Neural progenitor cell (in vitro differentiated cells): ENCODE results near the gene DBH. TPM values are rescaled to one million over a fixed set of nuclear protein-coding genes. Genes with fewer than 3 reads are reported as not detected.

Experiments
- DNase-seq: peaks from one replicate; pipeline ENCODE4 v3.0.0-alpha.2; 2016; ENCODE audit warnings: low spot score
- H2AFZ ChIP-seq: fragments of 200-600 bp; sonication (generic); replicated peaks from 2 replicates; pipeline ENCODE4 v1.6.1; 2016; ENCODE audit warnings: antibody characterized with exemption
- H3F3A ChIP-seq: fragments of 200-600 bp; sonication (generic); 2 replicates; pipeline ENCODE4 v1.6.1; 2016; ENCODE audit warnings: antibody characterized with exemption, low read depth
- H3K27ac ChIP-seq: fragments of 200-600 bp; sonication (generic); 2 replicates; pipeline ENCODE4 v1.5.1; 2016; ENCODE audit warnings: mild to moderate bottlenecking
- H3K27me3 ChIP-seq: fragments of 200-600 bp; sonication (generic); 2 replicates; pipeline ENCODE4 v1.6.1; 2016; ENCODE audit warnings: mild to moderate bottlenecking, moderate library complexity
- H3K36me3 ChIP-seq: fragments of 200-600 bp; sonication (generic); 2 replicates; pipeline ENCODE4 v1.5.1; 2016
- H3K4me1 ChIP-seq: fragments of 200-600 bp; sonication (generic); 2 replicates; pipeline ENCODE4 v1.6.1; 2016; ENCODE audit warnings: mixed run types
- H3K4me2 ChIP-seq: fragments of 200-600 bp; sonication (generic); 2 replicates; pipeline ENCODE4 v1.6.1; 2016
- H3K4me3 ChIP-seq: fragments of 200-600 bp; sonication (generic); 2 replicates; pipeline ENCODE4 v1.5.1; 2016
- H3K79me2 ChIP-seq: fragments of 200-600 bp; sonication (generic); 2 replicates; pipeline ENCODE4 v1.6.1; 2016; ENCODE audit warnings: low read depth
- H3K9ac ChIP-seq: fragments of 200-600 bp; sonication (generic); 2 replicates; pipeline ENCODE4 v1.6.1; 2016
- H3K9me3 ChIP-seq: fragments of 200-600 bp; sonication (generic); 2 replicates; pipeline ENCODE4 v1.5.1; 2016; ENCODE audit warnings: low read depth
- H4K20me1 ChIP-seq: fragments of 200-600 bp; sonication (generic); 2 replicates; pipeline ENCODE4 v1.6.1; 2016; ENCODE audit warnings: low read depth
- H3K27ac Mint-ChIP-seq: 3 replicates; pipeline ENCODE4 v1.8.0; 2021; ENCODE audit warnings: mixed read lengths
- H3K27me3 Mint-ChIP-seq: 2 replicates; pipeline ENCODE4 v1.8.0; 2022; ENCODE audit warnings: low read depth, mild to moderate bottlenecking, inconsistent platforms, moderate library complexity, mixed read lengths; ENCODE audit not compliant: insufficient read depth
- H3K36me3 Mint-ChIP-seq: 3 replicates; pipeline ENCODE4 v1.8.0; 2021; ENCODE audit warnings: mixed read lengths
- H3K4me1 Mint-ChIP-seq: 3 replicates; pipeline ENCODE4 v1.8.0; 2021; ENCODE audit warnings: mixed read lengths
- H3K4me3 Mint-ChIP-seq: 3 replicates; pipeline ENCODE4 v1.8.0; 2021; ENCODE audit warnings: mild to moderate bottlenecking, moderate library complexity, mixed read lengths
- H3K9me3 Mint-ChIP-seq: 3 replicates; pipeline ENCODE4 v1.8.0; 2020; ENCODE audit warnings: mixed read lengths
- CTCF ChIP-seq: fragments of 200-600 bp; sonication (generic); IDR thresholded peaks from 2 replicates; pipeline ENCODE4 v1.5.1; 2017; ENCODE audit warnings: antibody characterized with exemption, mild to moderate bottlenecking
- EZH2 ChIP-seq: fragments of 200-600 bp; sonication (generic); IDR thresholded peaks from 2 replicates; pipeline ENCODE4 v1.6.1; 2017; ENCODE audit warnings: antibody characterized with exemption, mild to moderate bottlenecking, moderate library complexity
- EZH2phosphoT487 ChIP-seq: fragments of 200-600 bp; sonication (generic); IDR thresholded peaks from 2 replicates; pipeline ENCODE4 v1.6.1; 2017; ENCODE audit warnings: antibody characterized with exemption
- total RNA-seq: library from RNA; depleted of rRNA; stranded (reverse); fragments of >200 nt; gene quantifications from 2 replicates; pipeline ENCODE4 v1.2.3, GENCODE V29; 2015; ENCODE audit warnings: low replicate concordance

Gene DBH
- total RNA-seq, 1 donor from 2014 or later: not detected

GRCh38 chr9:133665535-133665934, 29.4 kb downstream of the DBH start:
- Histone ChIP-seq H3K4me3 (no peak overlapping the region), H3K4me2 (no peak overlapping the region), H3K9ac (no peak overlapping the region), H3F3A (no peaks in the 10 kb centered on the region), H4K20me1 (no peaks in the 10 kb centered on the region), H3K9me3 (no peaks in the 10 kb centered on the region), H3K4me1 (no peaks in the 10 kb centered on the region), H3K27me3 (peaks cover 5% of the 10 kb centered on the region), H3K27ac (no peak overlapping the region), H3K36me3 (no peaks in the 10 kb centered on the region), H2AFZ (no peak overlapping the region), H3K79me2 (no peaks in the 10 kb centered on the region)
- no peaks in the 10 kb centered on the region for H3K9me3 Mint-ChIP-seq
- no peak for TF ChIP-seq CTCF
- TF ChIP-seq EZH2: no peak
- TF ChIP-seq EZH2phosphoT487: no peak
- peaks cover 10% of the 10 kb centered on the region for H3K27me3 Mint-ChIP-seq
- H3K4me3 Mint-ChIP-seq: no peak overlapping the region
- DNase-seq: no peak
- H3K4me1 Mint-ChIP-seq: peaks cover 4% of the 10 kb centered on the region
- H3K36me3 Mint-ChIP-seq: no peaks in the 10 kb centered on the region
- no peak overlapping the region for H3K27ac Mint-ChIP-seq

- H3K4me3 Mint-ChIP-seq: no peak overlapping the region
- H2AFZ ChIP-seq: no peak overlapping the region
- H3K27ac Mint-ChIP-seq: no peak overlapping the region
- H3K79me2 ChIP-seq: no peaks in the 10 kb centered on the region
- H3K4me2 ChIP-seq: no peak overlapping the region
- H3K9ac ChIP-seq: no peak overlapping the region
- H3K4me1 ChIP-seq: no peaks in the 10 kb centered on the region
- no peak overlapping the region for H3K4me3 ChIP-seq
- DNase-seq: no peak
- H3K27ac ChIP-seq: no peak overlapping the region
- TF ChIP-seq EZH2phosphoT487 (no peak), EZH2 (no peak), CTCF (no peak)
- peaks cover 9% of the 10 kb centered on the region for H3K27me3 Mint-ChIP-seq
- no peaks in the 10 kb centered on the region for H3K36me3 Mint-ChIP-seq
- no peaks in the 10 kb centered on the region for H3K27me3 ChIP-seq
- H4K20me1 ChIP-seq: no peaks in the 10 kb centered on the region
- peaks cover 4% of the 10 kb centered on the region for H3K4me1 Mint-ChIP-seq
- H3F3A ChIP-seq: no peaks in the 10 kb centered on the region
- no peaks in the 10 kb centered on the region for H3K9me3 Mint-ChIP-seq
- H3K36me3 ChIP-seq: no peaks in the 10 kb centered on the region
- no peaks in the 10 kb centered on the region for H3K9me3 ChIP-seq
These were observed 30.2 kb downstream of the DBH start for GRCh38 chr9:133666387-133666786.

- no peak overlapping the region for H3K27ac Mint-ChIP-seq
- H2AFZ ChIP-seq: no peak overlapping the region
- no peaks in the 10 kb centered on the region for H3K27me3 ChIP-seq
- no peak overlapping the region for H3K4me2 ChIP-seq
- no peaks in the 10 kb centered on the region for H3K36me3 Mint-ChIP-seq
- H3K9ac ChIP-seq: no peak overlapping the region
- H3K4me1 Mint-ChIP-seq: peaks cover 4% of the 10 kb centered on the region
- H4K20me1 ChIP-seq: no peaks in the 10 kb centered on the region
- no peaks in the 10 kb centered on the region for H3K4me1 ChIP-seq
- no peaks in the 10 kb centered on the region for H3K79me2 ChIP-seq
- DNase-seq: no peak
- no peaks in the 10 kb centered on the region for H3K9me3 ChIP-seq
- no peak overlapping the region for H3K4me3 Mint-ChIP-seq
- H3F3A ChIP-seq: no peaks in the 10 kb centered on the region
- no peaks in the 10 kb centered on the region for H3K9me3 Mint-ChIP-seq
- no peaks in the 10 kb centered on the region for H3K36me3 ChIP-seq
- TF ChIP-seq EZH2: no peak
- TF ChIP-seq CTCF: no peak
- no peak for TF ChIP-seq EZH2phosphoT487
- no peak overlapping the region for H3K27ac ChIP-seq
- no peak overlapping the region for H3K4me3 ChIP-seq
- H3K27me3 Mint-ChIP-seq: peaks cover 6% of the 10 kb centered on the region
These were observed 30.7 kb downstream of the DBH start for GRCh38 chr9:133666845-133667244.
